Measurements from ENCODE around the gene PRELID3B.

PRELID3B gene

GRCh38 chr20:59010995-59011873, 31.4 kb downstream of the PRELID3B start:
- H3K36me3 ChIP-seq: no peaks in the 10 kb centered on the region
- H3K9me3 ChIP-seq: no peaks in the 10 kb centered on the region
- peaks cover 24% of the 10 kb centered on the region for H3K27me3 ChIP-seq
- no peak overlapping the region for H3K27ac ChIP-seq
- H3K4me1 ChIP-seq (ENCODE audit: control insufficient read depth in 1 of 2, insufficient read depth in 1 of 2, low read depth in 1 of 2, low read length in 1 of 2): peaks cover 14 to 20% of the 10 kb centered on the region in 2 experiments
- H3K4me3 ChIP-seq (ENCODE audit: low read depth in 1 of 2, low read length in 1 of 2): no peak overlapping the region
- TF ChIP-seq CTCF (IDR thresholded peaks at IDR 0.05): no peak

- no peak overlapping the region for H3K4me3 ChIP-seq (ENCODE audit: low read depth in 1 of 2, low read length in 1 of 2)
- H3K27me3 ChIP-seq: peaks cover 24% of the 10 kb centered on the region
- H3K9me3 ChIP-seq: no peaks in the 10 kb centered on the region
- no peak overlapping the region for H3K27ac ChIP-seq
- no peaks in the 10 kb centered on the region for H3K36me3 ChIP-seq
- H3K4me1 ChIP-seq (ENCODE audit: control insufficient read depth in 1 of 2, insufficient read depth in 1 of 2, low read depth in 1 of 2, low read length in 1 of 2): peaks cover 20 to 27% of the 10 kb centered on the region in 2 experiments
- no peak for TF ChIP-seq CTCF (IDR thresholded peaks at IDR 0.05)
Observed at GRCh38 chr20:59010321-59010994, 32.1 kb downstream of the PRELID3B start.

DNA sequence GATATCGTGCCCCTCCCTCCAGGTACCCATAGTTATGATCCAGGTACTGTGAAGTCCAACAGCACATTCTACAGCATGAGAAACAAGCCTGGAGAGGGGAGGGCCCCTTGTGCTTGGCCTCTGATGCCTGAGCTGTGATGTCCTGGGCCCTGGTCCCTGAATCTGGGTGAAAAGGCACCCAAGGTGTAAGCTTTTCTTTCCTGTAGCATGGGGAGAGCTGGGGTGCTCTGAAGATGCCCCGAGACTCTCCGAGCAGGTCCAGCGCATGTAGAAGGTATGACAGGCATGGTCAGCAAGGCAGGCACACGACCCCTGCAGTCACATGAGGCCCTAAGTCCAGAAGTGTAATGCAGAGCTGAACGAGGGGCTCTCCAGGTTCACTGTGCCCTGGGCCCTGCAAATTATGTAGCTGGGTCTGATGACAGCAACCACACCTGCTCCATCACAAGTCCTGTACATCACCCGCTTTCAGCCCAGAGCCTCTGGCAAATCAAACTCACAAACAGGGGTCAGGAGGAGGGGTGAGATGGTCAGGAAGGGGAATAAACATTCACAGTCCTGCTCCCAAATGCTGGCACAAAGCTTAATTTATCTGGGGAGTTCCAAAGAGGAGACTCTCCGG, 33.8 kb downstream of the PRELID3B start:
- Histone ChIP-seq H3K4me3 (ENCODE audit: low read depth in 1 of 2, low read length in 1 of 2) (no peak overlapping the region), H3K4me1 (ENCODE audit: control insufficient read depth in 1 of 2, insufficient read depth in 1 of 2, low read depth in 1 of 2, low read length in 1 of 2) (peaks cover 37 to 44% of the 10 kb centered on the region in 2 experiments), H3K27me3 (peaks cover 11% of the 10 kb centered on the region), H3K36me3 (peaks cover 5% of the 10 kb centered on the region), H3K27ac (peak overlapping the region; percentile 97), H3K9me3 (no peaks in the 10 kb centered on the region)
- no peak for TF ChIP-seq CTCF (IDR thresholded peaks at IDR 0.05)

- no peak for TF ChIP-seq CTCF (IDR thresholded peaks at IDR 0.05)
- Histone ChIP-seq H3K27ac (peak overlapping the region; percentile 97), H3K9me3 (no peaks in the 10 kb centered on the region), H3K4me1 (ENCODE audit: control insufficient read depth in 1 of 2, insufficient read depth in 1 of 2, low read depth in 1 of 2, low read length in 1 of 2) (peaks cover 46 to 53% of the 10 kb centered on the region in 2 experiments), H3K4me3 (ENCODE audit: low read depth in 1 of 2, low read length in 1 of 2) (peak overlapping the region; percentile 86 to 88), H3K36me3 (peaks cover 15% of the 10 kb centered on the region), H3K27me3 (peaks cover 2% of the 10 kb centered on the region)
Observed at GRCh38 chr20:59007665-59008511, 34.7 kb downstream of the PRELID3B start.

All from neutrophil (primary cell).